ENCODE data around the gene STARD4. TPM values are rescaled to one million over a fixed set of nuclear protein-coding genes. Genes with fewer than 3 reads are reported as not detected.

Gene STARD4
- total and polyA plus RNA-seq, 7 donors = 3.3 to 24.5 (median 8.6) TPM

DNA sequence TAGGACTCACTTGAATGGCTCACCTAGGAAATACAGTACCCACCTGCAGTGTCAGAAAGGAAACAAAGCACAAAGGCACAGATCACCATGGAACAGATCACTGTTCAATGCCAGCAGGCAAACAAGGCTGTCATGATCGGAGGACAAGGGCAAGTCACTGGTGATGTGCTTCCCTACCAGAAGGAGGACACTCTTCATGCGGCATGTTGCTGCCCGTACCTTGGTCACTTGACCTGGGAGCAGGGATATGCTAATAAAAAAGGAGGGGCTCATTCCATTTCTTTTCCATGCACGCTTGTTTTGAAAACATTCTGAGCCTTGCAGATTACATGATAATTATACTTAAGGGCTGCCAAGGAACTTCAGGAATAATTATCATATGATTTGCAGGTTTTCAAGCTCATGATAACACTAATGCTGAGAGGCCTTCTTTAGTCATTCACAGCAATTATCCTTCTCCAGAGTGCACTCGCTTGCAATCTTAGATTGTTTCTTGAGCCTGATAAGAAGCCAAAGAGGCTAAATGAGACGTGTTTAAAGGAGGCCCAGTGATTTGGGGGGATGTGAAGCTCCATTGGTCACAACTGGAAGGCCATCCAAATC, 36.1 kb upstream of the STARD4 start:
- Histone ChIP-seq H3K4me3 (no peak overlapping the region), H3K27me3 (no peaks in the 10 kb centered on the region), H3K36me3 (no peaks in the 10 kb centered on the region), H3K9me3 (no peaks in the 10 kb centered on the region), H3K27ac (no peak overlapping the region), H3K4me1 (peaks cover 0 to 20% (median 6%) of the 10 kb centered on the region in 4 donors)
- 79 to 85% methylated on average over 6 of the region's 6 CpGs for WGBS, 2 donors
- TF ChIP-seq EP300 (IDR thresholded peaks at IDR 0.05) (no peak), POLR2AphosphoS5 (IDR thresholded peaks at IDR 0.05) (no peak), POLR2A (IDR thresholded peaks at IDR 0.05) (no peak)
- TF ChIP-seq, protein P1, sequence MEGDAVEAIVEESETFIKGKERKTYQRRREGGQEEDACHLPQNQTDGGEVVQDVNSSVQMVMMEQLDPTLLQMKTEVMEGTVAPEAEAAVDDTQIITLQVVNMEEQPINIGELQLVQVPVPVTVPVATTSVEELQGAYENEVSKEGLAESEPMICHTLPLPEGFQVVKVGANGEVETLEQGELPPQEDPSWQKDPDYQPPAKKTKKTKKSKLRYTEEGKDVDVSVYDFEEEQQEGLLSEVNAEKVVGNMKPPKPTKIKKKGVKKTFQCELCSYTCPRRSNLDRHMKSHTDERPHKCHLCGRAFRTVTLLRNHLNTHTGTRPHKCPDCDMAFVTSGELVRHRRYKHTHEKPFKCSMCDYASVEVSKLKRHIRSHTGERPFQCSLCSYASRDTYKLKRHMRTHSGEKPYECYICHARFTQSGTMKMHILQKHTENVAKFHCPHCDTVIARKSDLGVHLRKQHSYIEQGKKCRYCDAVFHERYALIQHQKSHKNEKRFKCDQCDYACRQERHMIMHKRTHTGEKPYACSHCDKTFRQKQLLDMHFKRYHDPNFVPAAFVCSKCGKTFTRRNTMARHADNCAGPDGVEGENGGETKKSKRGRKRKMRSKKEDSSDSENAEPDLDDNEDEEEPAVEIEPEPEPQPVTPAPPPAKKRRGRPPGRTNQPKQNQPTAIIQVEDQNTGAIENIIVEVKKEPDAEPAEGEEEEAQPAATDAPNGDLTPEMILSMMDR (IDR thresholded peaks at IDR 0.05) = no peak
- intact Hi-C loops (cut with DNase I) = no loop called here
- no peak for DNase-seq

DNA sequence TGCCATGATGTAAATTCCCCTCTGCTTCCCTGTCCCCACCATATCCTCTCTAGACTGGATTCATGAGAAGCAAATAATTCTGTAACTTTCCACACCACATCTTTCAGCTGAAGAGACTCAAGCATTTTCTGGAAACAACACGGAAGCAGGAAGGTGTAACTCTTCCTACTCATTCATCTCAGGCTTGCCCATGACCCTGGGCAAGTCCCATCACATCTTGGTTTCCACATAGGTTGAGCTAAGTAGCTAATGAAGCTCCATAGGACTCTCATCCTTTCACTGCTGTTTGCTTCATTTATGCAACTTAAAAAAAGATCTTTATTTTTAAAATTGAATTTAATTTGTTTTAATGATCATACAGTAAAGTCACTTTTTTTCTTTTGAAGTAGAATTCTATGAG, 32.7 kb upstream of the STARD4 start:
- intact Hi-C loops (cut with DNase I) = no loop called here
- DNase-seq = no peak
- Histone ChIP-seq H3K9me3 (no peaks in the 10 kb centered on the region), H3K27me3 (no peaks in the 10 kb centered on the region), H3K36me3 (no peaks in the 10 kb centered on the region), H3K4me3 (no peak overlapping the region), H3K27ac (no peak overlapping the region), H3K4me1 (peaks cover 0 to under 1% (median under 1%) of the 10 kb centered on the region in 4 donors)
- 82 to 84% methylated on average over 1 of the region's 1 CpG for WGBS, 2 donors
- TF ChIP-seq POLR2AphosphoS5 (IDR thresholded peaks at IDR 0.05) (no peak), EP300 (IDR thresholded peaks at IDR 0.05) (no peak)

DNA sequence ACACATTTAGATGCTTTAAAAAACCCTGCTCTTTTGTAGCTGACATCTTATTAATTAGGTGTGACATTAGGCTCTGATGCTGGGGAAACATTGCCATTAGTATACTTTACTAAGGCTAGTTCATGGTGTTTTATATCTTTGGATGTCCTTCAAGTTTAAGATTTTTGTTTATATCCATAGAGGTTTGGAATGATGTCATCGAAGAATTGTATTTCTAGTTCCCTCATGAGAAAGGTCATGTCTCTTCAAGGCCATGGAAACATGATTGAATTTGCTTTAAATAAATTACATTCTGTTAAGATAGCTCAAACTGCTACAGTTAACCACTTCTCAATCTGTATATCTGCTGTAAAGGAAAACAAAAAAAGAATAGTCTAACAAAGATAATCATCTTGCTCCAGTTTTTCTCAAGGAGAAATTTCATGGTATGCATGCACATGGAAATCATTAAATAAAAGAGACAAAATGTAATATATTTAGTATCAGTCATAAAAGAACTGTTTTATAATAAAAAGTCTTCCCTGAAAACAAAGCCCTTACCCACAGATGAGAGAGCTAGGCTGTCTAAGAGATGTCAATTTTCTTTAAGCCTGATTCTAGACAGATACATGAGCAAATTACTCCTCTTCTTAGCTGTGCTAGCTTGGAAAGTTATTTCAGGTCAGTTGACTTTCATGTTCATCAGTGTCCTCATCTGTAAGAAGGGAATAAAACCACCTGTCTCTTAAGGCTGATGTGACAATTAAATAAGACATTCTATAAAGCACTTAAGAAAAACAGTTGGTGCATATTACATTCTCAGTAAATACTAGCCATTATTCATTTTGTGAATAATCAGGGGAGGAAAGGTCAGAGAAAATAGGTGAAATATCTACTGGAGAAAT, 25.0 kb upstream of the STARD4 start:
- intact Hi-C loops (cut with DNase I) = no loop called here
- no peaks in the 10 kb centered on the region for H3K9me3 ChIP-seq

DNA sequence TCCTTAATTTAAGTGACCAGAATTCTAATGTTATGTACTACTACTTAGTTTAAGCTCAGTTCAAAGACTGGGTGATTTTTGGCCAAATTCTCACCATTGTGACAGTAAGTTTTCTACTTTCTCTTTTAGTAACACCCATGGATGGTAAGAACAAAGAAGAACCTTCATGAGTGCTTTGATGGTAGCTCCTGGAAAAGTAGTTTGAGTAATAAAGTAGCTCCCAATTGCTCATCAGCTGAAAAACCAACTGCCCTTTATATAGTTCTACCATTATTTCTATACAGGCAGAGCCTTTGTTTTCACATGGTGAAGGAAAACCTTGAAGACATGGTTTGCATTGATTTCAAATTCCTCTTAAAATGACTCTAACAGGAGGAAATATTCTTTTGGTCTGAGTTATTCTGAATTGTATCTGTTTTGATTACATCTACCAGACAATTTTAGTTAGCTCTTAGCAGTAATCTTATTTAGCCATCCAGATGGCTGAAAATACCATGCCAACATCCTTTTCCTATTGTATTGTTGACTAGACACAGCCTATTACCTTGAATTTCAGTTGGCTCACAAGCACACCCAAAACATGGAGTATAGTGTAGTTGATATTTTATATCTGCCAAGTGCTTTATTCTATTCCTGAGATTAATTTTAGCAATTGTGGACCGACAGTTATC, 23.7 kb upstream of the STARD4 start:
- TF ChIP-seq, protein P1 (IDR thresholded peaks at IDR 0.05) = no peak
- no peak for TF ChIP-seq POLR2AphosphoS5 (IDR thresholded peaks at IDR 0.05)
- no peak for TF ChIP-seq POLR2A (IDR thresholded peaks at IDR 0.05)
- TF ChIP-seq EP300 (IDR thresholded peaks at IDR 0.05) = no peak
- Histone ChIP-seq H3K9me3 (no peaks in the 10 kb centered on the region), H3K4me1 (no peaks in the 10 kb centered on the region), H3K27ac (no peak overlapping the region), H3K36me3 (no peaks in the 10 kb centered on the region), H3K27me3 (no peaks in the 10 kb centered on the region), H3K4me3 (no peak overlapping the region)
- DNase-seq = no peak
- intact Hi-C loops (cut with DNase I) = no loop called here
- WGBS, 2 donors = 81% methylated on average over 1 of the region's 1 CpG

More for the DNA sequence above, 25.0 kb upstream of the STARD4 start:
- no peak overlapping the region for H3K4me3 ChIP-seq
- no peaks in the 10 kb centered on the region for H3K27me3 ChIP-seq
- 73 to 78% methylated on average over 1 of the region's 1 CpG for WGBS, 2 donors
- no peak for TF ChIP-seq EP300 (IDR thresholded peaks at IDR 0.05)
- no peak for TF ChIP-seq POLR2A (IDR thresholded peaks at IDR 0.05)
- TF ChIP-seq, protein P1 (IDR thresholded peaks at IDR 0.05) = no peak
- TF ChIP-seq POLR2AphosphoS5 (IDR thresholded peaks at IDR 0.05) = no peak
- no peaks in the 10 kb centered on the region for H3K4me1 ChIP-seq
- H3K36me3 ChIP-seq = no peaks in the 10 kb centered on the region
- no peak for DNase-seq
- no peak overlapping the region for H3K27ac ChIP-seq

All from sigmoid colon (tissue), 7 donors.